Smooth muscle cell (in vitro differentiated cells): Measurements from ENCODE around the gene ZNRF3. TPM values are rescaled to one million over a fixed set of nuclear protein-coding genes. Genes with fewer than 3 reads are reported as not detected.
"Not testable (repeated sequence)": the region's sequence is repeated elsewhere in the genome, so short reads cannot be mapped to it uniquely, and the experiment has no call there.

Source experiments
- DNase-seq: peaks from one replicate; lab custom pipeline; 2025; ENCODE audit not compliant: unreplicated experiment; lab: John Stamatoyannopoulos, UW
- H2AFZ ChIP-seq: fragments of 200-600 bp; sonication (generic); 2 replicates; pipeline ENCODE4 v1.6.0; 2016; ENCODE audit warnings: antibody characterized with exemption, low read depth, mild to moderate bottlenecking
- H3F3A ChIP-seq: fragments of 200-600 bp; sonication (generic); 2 replicates; pipeline ENCODE4 v1.6.0; 2017; ENCODE audit warnings: antibody characterized with exemption, low read depth
- H3K27ac ChIP-seq: fragments of 200-600 bp; sonication (generic); 2 replicates; pipeline ENCODE4 v1.5.1; 2016; ENCODE audit warnings: low read depth, mild to moderate bottlenecking
- H3K27me3 ChIP-seq: fragments of 200-600 bp; sonication (generic); 2 replicates; pipeline ENCODE4 v1.6.1; 2016; ENCODE audit warnings: low read depth, mild to moderate bottlenecking
- H3K36me3 ChIP-seq: fragments of 200-600 bp; sonication (generic); 2 replicates; pipeline ENCODE4 v1.5.1; 2016; ENCODE audit warnings: low read depth
- H3K4me1 ChIP-seq: fragments of 200-600 bp; sonication (generic); 2 replicates; pipeline ENCODE4 v1.5.1; 2016; ENCODE audit warnings: low read depth
- H3K4me2 ChIP-seq: fragments of 200-600 bp; sonication (generic); 2 replicates; pipeline ENCODE4 v1.6.0; 2016; ENCODE audit warnings: mild to moderate bottlenecking
- H3K4me3 ChIP-seq: fragments of 200-600 bp; sonication (generic); 2 replicates; pipeline ENCODE4 v1.5.1; 2016; ENCODE audit warnings: mild to moderate bottlenecking
- H3K79me2 ChIP-seq: fragments of 200-600 bp; sonication (generic); 2 replicates; pipeline ENCODE4 v1.6.0; 2016; ENCODE audit warnings: low read depth, mild to moderate bottlenecking
- H3K9ac ChIP-seq: fragments of 200-600 bp; sonication (generic); 2 replicates; pipeline ENCODE4 v1.6.0; 2016; ENCODE audit warnings: low read depth
- H3K9me3 ChIP-seq: fragments of 200-600 bp; sonication (generic); replicated peaks from 2 replicates; pipeline ENCODE4 v1.5.1; 2016; ENCODE audit warnings: low read depth
- H4K20me1 ChIP-seq: fragments of 200-600 bp; sonication (generic); 2 replicates; pipeline ENCODE4 v1.6.0; 2016; ENCODE audit warnings: low read depth
- WGBS: methylation state at CpG from one replicate; pipeline ENCODE4 v1.1.7; 2016; ENCODE audit warnings: low lambda C conversion rate; 5-methylcytosine and 5-hydroxymethylcytosine counted together
- polyA plus RNA-seq: library from polyadenylated mRNA; unstranded; fragments of >200 nt; fragmentation: Nextera tagmentation; extraction: Ambion mirVana; gene quantifications from 2 replicates; pipeline ENCODE4 v1.2.1, GENCODE V29; 2016
- total RNA-seq: library from RNA; depleted of rRNA; stranded (reverse); fragments of >200 nt; gene quantifications from 2 replicates; pipeline ENCODE4 v1.2.3, GENCODE V29; 2014
- TF ChIP-seq, protein P1 (sequence below): fragments of 200-600 bp; sonication (generic); IDR thresholded peaks from 2 replicates; pipeline ENCODE4 v1.5.1; 2017; ENCODE audit warnings: borderline replicate concordance, mild to moderate bottlenecking, antibody characterized with exemption; ENCODE audit not compliant: insufficient read depth, poor library complexity, severe bottlenecking

The ZNRF3 gene
- total and polyA plus RNA-seq, 2 experiments from 2014 or later: 4.7 to 5.5 TPM

DNA sequence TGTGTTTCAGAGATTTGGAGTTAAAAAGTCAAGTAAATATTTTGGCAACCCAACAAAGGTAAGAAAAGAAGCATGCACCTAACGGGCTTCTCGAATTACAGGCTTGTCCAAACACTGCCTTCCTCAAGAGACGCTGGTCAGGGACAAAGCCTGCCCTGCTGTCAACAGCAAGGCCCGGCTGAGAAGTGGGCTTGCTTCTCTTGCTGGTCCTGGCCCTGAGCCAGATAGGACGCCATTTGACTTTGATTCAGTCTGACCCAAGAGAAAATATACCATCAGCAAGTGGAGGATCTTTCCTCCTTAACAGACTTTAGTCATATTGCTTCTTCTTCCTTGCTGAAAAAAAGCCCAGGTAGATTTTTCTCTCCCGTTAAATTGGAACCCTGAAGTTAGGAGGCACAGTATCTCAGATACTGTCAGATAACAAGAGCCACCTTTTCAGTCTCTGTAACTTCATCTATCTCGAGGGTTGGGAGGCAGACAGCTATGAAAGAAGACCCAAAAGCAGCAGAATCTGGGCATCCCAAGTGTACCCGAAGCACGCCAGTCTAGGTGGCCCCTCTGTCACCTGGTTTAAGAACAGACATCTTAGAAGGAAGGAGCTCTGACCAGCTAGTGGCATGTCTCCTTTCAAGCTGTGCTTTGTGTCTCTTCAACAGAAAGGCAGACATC is 120.7 kb downstream of the ZNRF3 start:
- no peak for DNase-seq
- Histone ChIP-seq H2AFZ (no peak overlapping the region), H3K79me2 (no peaks in the 10 kb centered on the region), H3K4me2 (no peak overlapping the region), H3K4me1 (peaks cover 24% of the 10 kb centered on the region), H3K9me3 (no peaks in the 10 kb centered on the region), H3K4me3 (no peak overlapping the region), H3K27me3 (peaks cover 7% of the 10 kb centered on the region), H4K20me1 (peaks cover 28% of the 10 kb centered on the region), H3K36me3 (no peaks in the 10 kb centered on the region), H3F3A (no peaks in the 10 kb centered on the region), H3K27ac (no peak overlapping the region), H3K9ac (no peak overlapping the region)
- TF ChIP-seq, protein P1, sequence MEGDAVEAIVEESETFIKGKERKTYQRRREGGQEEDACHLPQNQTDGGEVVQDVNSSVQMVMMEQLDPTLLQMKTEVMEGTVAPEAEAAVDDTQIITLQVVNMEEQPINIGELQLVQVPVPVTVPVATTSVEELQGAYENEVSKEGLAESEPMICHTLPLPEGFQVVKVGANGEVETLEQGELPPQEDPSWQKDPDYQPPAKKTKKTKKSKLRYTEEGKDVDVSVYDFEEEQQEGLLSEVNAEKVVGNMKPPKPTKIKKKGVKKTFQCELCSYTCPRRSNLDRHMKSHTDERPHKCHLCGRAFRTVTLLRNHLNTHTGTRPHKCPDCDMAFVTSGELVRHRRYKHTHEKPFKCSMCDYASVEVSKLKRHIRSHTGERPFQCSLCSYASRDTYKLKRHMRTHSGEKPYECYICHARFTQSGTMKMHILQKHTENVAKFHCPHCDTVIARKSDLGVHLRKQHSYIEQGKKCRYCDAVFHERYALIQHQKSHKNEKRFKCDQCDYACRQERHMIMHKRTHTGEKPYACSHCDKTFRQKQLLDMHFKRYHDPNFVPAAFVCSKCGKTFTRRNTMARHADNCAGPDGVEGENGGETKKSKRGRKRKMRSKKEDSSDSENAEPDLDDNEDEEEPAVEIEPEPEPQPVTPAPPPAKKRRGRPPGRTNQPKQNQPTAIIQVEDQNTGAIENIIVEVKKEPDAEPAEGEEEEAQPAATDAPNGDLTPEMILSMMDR: no peak
- 46% methylated on average over 9 of the region's 9 CpGs for WGBS

DNA sequence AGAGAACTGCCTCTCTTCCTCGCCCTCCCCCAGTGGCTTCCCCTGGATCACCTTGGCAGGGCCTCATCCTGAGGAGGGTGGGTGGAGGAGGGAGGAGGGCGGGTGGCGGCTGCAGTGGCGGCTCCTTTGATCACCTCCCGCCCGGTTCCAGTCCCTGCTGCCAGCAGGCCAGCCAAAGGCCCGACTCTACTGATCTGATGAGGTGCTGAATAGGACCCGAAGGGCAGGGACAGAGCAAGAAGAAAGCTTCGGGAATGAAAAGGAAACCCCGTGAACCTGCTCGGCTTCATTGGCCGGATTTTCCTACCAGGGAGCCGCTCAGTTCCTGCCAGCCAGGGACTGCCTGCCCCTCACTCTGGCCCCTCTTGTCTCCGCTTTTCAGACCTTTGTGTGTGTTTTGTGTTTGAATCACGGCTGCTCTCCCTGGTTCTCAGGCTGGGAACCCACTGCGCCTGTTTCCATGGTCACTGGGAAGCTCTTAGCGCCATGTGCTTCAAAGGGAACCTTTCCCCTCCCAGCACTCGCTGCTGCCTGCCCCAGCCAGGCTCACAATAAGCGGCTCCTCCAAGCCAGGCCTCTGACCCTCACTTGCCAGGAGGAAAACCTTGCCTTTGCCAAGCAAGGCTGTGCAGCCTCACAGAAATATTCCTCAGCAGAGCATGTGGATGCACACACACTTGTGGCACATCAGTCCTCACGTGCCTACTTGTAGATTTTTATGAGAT is 121.4 kb downstream of the ZNRF3 start:
- H3K4me2 ChIP-seq: peak overlapping the region; percentile 54
- H2AFZ ChIP-seq: no peak overlapping the region

DNA sequence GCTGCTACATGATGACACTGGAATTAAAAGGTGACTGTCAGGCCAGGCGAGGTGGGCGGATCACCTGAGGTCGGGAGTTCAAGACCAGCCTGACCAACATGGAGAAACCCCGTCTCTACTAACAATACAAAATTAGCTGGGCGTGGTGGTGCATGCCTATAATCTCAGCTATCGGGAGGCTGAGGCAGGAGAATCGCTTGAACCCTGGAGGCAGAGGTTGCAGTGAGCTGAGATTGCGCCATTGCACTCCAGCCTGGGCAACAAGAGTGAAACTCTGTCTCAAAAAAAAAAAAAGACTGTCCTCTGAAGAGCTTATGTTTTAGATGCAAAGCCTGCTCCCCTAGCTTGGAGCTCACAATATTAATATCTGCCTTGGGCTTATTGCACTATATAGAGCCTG is 122.4 kb downstream of the ZNRF3 start:
- not testable (repeated sequence) for H3K79me2 ChIP-seq, H3K9ac ChIP-seq, H3K4me2 ChIP-seq, H3F3A ChIP-seq, H3K27me3 ChIP-seq, H3K36me3 ChIP-seq, H3K4me3 ChIP-seq, DNase-seq, H2AFZ ChIP-seq, H3K27ac ChIP-seq, H3K9me3 ChIP-seq
- 88% methylated on average over 8 of the region's 8 CpGs for WGBS
- peaks cover 27% of the 10 kb centered on the region for H3K4me1 ChIP-seq
- H4K20me1 ChIP-seq: peaks cover 28% of the 10 kb centered on the region

More for the DNA sequence above, 121.4 kb downstream of the ZNRF3 start:
- WGBS: 25% methylated on average over 20 of the region's 20 CpGs
- Histone ChIP-seq H3K27me3 (peaks cover 7% of the 10 kb centered on the region), H3K79me2 (no peaks in the 10 kb centered on the region), H4K20me1 (peaks cover 28% of the 10 kb centered on the region), H3K36me3 (no peaks in the 10 kb centered on the region), H3K4me3 (peak overlapping the region; percentile 20), H3K27ac (no peak overlapping the region), H3K9ac (no peak overlapping the region), H3F3A (no peaks in the 10 kb centered on the region), H3K4me1 (peaks cover 26% of the 10 kb centered on the region), H3K9me3 (no peaks in the 10 kb centered on the region)
- TF ChIP-seq, protein P1: no peak
- no peak for DNase-seq

DNA sequence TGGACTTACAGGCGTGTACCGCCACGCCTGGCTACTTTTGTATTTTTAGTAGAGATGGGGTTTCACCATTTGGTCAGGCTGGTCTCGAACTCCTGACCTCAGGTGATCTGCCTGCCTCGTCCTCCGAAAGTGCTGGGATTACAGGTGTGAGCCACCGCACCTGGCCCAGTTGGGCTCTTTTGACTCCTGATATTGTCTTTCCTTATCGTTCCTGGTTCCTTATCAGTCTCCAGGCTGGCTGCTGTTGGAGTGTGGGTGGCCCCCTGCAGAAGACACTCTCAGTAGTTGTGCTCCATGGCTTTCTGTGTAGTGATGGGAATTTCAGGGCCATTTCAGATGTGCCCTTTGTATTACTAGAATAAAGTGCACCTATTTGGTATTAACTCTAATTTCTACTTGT is 123.0 kb downstream of the ZNRF3 start:
- H3K27me3 ChIP-seq: peaks cover 7% of the 10 kb centered on the region
- WGBS: 85% methylated on average over 8 of the region's 8 CpGs
- TF ChIP-seq, protein P1: no peak
- H4K20me1 ChIP-seq: peaks cover 28% of the 10 kb centered on the region
- H3K36me3 ChIP-seq: no peaks in the 10 kb centered on the region
- no peak overlapping the region for H2AFZ ChIP-seq
- no peak overlapping the region for H3K9ac ChIP-seq
- no peak overlapping the region for H3K4me3 ChIP-seq
- H3K27ac ChIP-seq: no peak overlapping the region
- H3F3A ChIP-seq: no peaks in the 10 kb centered on the region
- DNase-seq: no peak
- peaks cover 33% of the 10 kb centered on the region for H3K4me1 ChIP-seq
- H3K4me2 ChIP-seq: no peak overlapping the region
- H3K79me2 ChIP-seq: no peaks in the 10 kb centered on the region
- H3K9me3 ChIP-seq: no peaks in the 10 kb centered on the region
